ENCODE measurements around the gene KIF5C.

The KIF5C gene

DNA sequence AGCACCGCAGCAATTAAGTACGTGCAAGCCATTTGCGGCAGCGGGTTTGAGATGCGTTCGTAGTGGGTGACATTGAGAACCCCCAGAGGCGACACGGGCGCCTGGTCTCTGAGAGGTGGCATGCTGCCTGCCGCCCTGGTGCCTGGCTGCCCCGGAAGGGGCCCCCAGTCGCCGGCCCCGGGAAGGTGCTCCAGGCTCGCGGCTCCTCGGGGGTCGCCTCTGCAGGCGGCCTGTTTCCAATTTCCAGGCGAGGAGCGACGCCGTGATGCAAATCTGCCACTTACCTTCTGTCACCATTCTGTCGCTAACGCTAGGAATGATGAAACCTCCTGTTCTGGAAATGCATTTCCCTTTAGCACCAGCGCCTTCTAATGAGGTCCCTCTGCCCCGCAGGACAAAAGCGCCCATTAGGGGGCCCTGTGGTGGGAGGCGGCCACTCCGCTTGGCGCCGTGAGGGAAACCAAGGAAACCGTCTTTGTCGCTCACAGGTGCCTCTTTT lies 13.0 kb downstream of the KIF5C start:
- DNase-seq (ENCODE audit: low read depth), result no peak

- DNase-seq (ENCODE audit: low read depth), result no peak
These were observed 14.0 kb downstream of the KIF5C start for GRCh38 chr2:148888986-148889385.

GRCh38 chr2:148893906-148894305 lies 18.9 kb downstream of the KIF5C start:
- DNase-seq (ENCODE audit: low read depth), result no peak

DNA sequence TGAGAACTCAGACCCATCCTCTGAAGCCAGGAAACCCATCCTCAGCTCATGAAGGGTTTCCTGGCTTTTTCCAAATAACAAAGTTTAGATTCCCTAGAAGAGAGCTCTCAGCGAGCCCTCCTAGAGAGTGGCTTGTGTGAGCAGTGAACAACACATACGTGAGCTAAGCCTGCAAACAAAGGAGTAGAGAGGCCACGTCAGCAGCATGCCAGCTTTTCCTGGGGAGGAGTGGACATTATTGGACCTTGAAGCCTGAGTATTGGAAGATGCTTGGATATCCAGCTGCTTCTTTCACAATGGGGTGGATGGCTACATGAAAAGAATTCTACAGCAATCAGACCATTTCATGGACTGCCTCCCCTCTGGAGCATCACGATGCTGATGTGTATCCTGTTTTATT lies 21.1 kb downstream of the KIF5C start:
- DNase-seq (ENCODE audit: low read depth), result no peak

GRCh38 chr2:148899638-148900318 lies 24.8 kb downstream of the KIF5C start:
- no peak for DNase-seq (ENCODE audit: low read depth)

DNA sequence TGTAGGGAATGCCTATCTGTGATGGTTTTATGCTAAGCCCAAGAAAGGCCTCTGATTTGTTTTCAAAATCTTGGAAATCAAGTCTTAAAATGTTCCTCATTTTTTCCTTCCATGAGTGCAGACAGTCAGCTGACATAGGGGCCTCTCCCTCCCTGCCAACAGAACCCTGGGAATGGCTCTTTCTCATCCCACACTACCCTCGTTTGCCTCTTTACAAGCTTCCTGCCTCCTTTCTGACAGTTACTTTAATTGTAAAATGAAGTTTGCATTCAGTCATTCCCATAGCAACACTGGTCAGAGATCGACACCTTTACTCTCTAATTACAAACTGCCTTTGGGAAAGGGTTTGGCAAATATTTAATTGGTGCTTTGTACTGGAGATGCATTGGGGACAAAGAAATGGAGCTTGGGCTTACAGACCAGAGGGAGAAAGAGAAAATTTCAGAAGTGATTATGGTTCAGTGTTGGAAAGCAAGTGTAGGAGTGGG lies 25.4 kb downstream of the KIF5C start:
- DNase-seq (ENCODE audit: low read depth), result no peak

DNA sequence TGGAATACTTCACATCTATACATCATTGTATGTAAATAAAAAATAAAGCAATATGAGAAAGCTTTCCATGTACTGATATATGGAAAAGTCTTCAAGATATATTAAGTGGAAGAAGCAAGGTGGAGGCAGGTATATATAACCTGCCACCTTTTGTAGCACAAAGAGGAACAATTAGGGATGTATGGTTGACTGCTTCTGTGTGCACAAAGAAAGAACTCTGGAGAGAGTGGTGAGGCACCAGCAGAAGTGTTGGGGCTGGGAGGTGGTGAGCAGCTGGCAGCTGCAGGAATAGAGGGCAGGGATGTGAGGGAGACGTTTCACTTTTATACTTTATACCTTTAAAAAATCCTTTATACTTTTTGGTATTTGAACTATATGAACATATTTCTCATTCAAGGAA lies 26.1 kb downstream of the KIF5C start:
- DNase-seq (ENCODE audit: low read depth), result no peak

- DNase-seq (ENCODE audit: low read depth), result no peak
These were observed 27.8 kb downstream of the KIF5C start for GRCh38 chr2:148902798-148903197.

- DNase-seq (ENCODE audit: low read depth), result no peak
These were observed 28.3 kb downstream of the KIF5C start for GRCh38 chr2:148903294-148903693.

DNA sequence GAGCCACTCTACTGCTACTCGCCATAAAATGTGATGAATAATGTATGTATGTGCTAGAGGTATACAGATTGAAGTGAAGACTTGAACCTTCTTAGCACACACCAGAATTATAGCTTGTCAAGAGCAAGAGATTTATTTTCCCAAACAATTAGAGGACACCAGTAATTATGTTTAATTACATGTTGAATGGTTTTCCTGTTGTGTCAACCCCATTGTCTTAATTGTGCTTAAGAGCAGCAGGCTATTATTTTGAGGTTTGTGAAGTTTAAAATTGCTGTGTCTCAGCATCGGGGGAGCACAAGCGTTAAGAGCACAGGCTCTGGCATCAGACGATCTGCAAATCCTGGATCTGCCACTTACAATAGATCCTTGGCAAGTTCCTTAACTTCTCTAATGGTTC lies 29.0 kb downstream of the KIF5C start:
- no peak for DNase-seq (ENCODE audit: low read depth)

- DNase-seq (ENCODE audit: low read depth), result peak; percentile 8
These were observed 31.1 kb downstream of the KIF5C start for GRCh38 chr2:148906124-148906523.

GRCh38 chr2:148907085-148907785 lies 32.2 kb downstream of the KIF5C start:
- DNase-seq (ENCODE audit: low read depth), result no peak

GRCh38 chr2:148909114-148909513 lies 34.1 kb downstream of the KIF5C start:
- peak; percentile 2 for DNase-seq (ENCODE audit: low read depth)

DNA sequence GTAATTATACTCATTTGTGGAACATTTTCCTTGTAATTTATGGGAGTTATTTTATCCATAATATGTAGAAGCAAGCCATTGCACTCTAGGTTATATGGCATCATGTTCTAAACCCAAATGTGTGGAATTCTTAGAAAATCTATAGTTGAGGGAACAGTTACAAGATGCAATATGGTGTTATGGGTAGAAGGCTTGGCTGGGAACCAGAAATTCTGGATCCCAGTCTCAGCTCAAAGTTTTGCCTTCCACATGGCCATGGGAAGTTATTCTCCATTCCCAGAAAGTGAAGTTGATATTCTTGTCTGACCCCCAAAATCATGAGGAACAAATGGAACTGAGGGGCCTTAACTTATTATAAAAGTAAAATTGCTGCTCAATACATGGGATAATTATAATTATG lies 38.0 kb downstream of the KIF5C start:
- no peak for DNase-seq (ENCODE audit: low read depth)

GRCh38 chr2:148913492-148913891 lies 38.5 kb downstream of the KIF5C start:
- DNase-seq (ENCODE audit: low read depth), result no peak

GRCh38 chr2:148914463-148914862 lies 39.4 kb downstream of the KIF5C start:
- no peak for DNase-seq (ENCODE audit: low read depth)

- no peak for DNase-seq (ENCODE audit: low read depth)
These were observed 42.4 kb downstream of the KIF5C start for GRCh38 chr2:148917431-148917830.

DNA sequence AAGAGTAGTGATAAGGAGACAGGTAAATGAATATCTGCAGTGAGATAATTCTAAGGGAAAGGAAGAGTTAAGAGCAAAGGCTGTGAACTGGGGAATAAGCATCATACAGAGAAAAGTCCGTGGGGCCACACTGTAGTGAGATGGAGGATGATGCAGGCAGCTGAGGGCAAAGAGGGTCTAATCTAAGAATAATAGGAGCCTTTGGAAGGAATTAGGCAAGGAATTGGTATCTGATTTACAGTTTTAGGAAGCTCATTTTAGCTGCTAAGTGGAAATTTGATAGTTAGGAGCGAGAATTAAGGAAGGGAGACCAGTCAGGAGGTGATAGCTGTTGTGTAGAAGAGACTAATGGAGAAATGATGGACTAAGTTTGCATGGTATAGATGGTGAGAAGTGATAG lies 43.5 kb downstream of the KIF5C start:
- no peak for DNase-seq (ENCODE audit: low read depth)

DNA sequence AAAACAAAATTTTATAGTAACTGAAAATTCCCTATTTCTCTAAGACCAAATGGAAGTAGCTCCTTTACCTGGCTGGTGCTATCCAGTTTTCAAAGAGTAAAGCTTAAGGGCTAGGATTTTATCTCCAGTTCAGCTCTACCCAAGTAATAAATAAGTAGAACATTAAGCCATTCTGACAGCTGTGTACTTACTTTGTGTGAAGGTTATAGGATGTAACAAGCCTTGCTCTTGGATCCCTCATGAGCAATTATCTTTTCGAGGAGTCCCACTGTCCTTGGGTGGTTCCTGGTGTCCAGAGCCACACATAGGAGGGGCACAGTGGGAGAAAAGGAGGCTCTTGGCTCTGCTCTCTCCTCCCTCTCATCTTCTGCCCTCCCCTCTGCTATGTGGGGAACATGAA lies 45.5 kb downstream of the KIF5C start:
- no peak for DNase-seq (ENCODE audit: low read depth)

DNA sequence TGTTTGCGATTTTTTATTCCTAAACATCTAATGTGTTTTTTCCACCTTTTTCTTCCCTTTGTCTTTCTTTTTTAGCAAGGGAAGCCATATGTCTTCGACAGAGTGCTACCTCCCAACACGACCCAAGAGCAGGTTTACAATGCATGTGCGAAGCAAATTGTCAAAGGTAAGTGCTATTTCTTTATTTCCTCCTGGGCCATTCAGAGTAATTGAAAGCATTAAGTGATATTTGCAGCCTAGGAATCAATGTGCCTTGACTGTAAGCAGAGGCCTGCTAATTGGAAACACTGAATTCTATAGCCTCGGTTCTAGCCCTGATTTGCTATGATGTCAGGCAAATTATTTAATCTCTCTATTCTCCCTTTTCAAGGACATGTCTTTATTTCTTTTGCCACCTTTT lies 47.0 kb downstream of the KIF5C start:
- DNase-seq (ENCODE audit: low read depth), result no peak

- DNase-seq (ENCODE audit: low read depth), result no peak
These were observed 47.9 kb downstream of the KIF5C start for GRCh38 chr2:148922776-148923475.

DNA sequence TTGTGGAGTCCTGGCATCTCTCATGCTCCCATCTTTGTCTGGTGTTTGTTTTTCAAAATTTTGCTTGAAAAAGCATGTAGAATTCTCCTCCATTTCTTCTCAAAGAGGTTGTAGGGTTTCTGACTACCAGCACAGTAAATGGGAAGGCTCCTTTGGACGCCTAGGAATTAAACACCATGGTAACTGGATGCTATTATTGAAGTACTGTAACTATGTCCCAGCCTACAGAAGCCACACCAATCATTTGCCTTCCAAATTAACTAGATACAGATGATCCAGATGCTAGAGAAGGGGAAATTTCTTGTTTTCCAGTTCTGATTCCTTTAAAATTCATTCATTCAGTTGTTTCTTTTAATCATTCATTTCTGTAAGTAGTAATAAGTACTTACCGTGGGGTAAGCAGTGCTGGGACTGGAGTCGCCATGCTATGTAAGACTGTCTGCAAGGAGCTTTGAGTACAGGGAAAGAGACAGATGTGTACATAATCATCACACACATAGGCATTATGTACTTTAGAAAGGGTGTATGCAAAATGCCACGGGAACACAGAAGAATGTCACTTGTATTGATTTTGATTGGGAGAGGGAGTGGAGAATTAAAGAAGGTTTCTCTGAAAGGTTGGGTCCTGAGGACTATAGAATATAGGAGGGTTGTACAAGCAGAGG lies 49.6 kb downstream of the KIF5C start:
- no peak for DNase-seq (ENCODE audit: low read depth)
